ENCODE results near the gene DPYSL4. TPM values are rescaled to one million over a fixed set of nuclear protein-coding genes. Genes with fewer than 3 reads are reported as not detected.

DPYSL4 gene
- total and polyA plus RNA-seq, 4 experiments from 2014 or later: 0.21 to 1.8 (median 0.41) TPM

DNA sequence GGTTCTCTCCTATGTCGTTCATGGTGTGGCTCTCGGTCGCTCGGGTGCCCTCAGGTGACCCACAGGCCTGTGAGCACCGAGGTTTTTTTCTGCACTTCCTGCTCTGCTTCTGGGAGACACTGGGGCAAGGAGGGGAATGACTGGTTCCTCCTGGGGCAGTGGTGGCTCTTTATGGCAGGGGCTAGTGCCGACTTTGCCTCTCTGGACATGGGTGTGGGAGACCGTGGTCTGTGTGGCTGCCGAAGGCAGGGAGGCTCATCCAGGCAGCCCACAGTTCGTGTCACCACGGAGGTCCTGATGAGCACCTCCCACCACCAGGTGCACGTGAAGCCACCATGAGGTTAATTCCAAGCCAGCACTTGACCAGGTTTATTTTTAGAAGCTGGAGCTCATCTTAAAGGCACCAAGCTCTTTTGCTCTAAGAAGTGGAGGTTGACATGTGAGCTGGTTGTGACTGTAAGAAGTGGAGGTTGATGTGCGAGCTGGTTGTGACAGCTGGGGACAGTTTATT, 24.7 kb upstream of the DPYSL4 start:
- H3K4me1 Mint-ChIP-seq: peaks cover 19 to 51% (median 39%) of the 10 kb centered on the region in 4 donors
- peak overlapping the region; percentile 57 to 87 (median 78) for H3K4me3 Mint-ChIP-seq
- no peaks in the 10 kb centered on the region for H3K9me3 ChIP-seq (ENCODE audit: control insufficient read depth in 1 of 2, low read length in 2 of 2)
- peaks cover 32% of the 10 kb centered on the region for H3K4me1 ChIP-seq (ENCODE audit: insufficient read depth, low read length)
- ChIA-PET CTCF (ENCODE audit: partially characterized antibody) (interaction anchor here (1.3 kb wide), 1 partner anchor 19 kb away, joined by 3 read pairs; no protein-coding TSS in a partner anchor), POLR2A (ENCODE audit: partially characterized antibody) (no interaction called here)
- H3K27me3 Mint-ChIP-seq: no peaks in the 10 kb centered on the region
- peak overlapping the region; percentile 76 for H3K27ac ChIP-seq (ENCODE audit: low read depth, low read length)
- intact Hi-C loops (cut with micrococcal nuclease): loop anchor here (2.0 kb wide), 1 partner anchor 23 kb away; no protein-coding TSS in a partner anchor
- H3K27ac Mint-ChIP-seq: peak overlapping the region; percentile 95 to 100 (median 98)
- peak overlapping the region in 1 of 2 donors; percentile 25 for H3K4me3 ChIP-seq (ENCODE audit: low read length in 2 of 2)
- DNase-seq: peak; percentile 23 to 74 (median 37)
- H3K27me3 ChIP-seq (ENCODE audit: insufficient read depth, low read length): no peaks in the 10 kb centered on the region
- H3K36me3 Mint-ChIP-seq: no peaks in the 10 kb centered on the region
- peaks cover 0 to 9% (median 0%) of the 10 kb centered on the region in 8 donors for H3K9me3 Mint-ChIP-seq
- H3K36me3 ChIP-seq (ENCODE audit: insufficient read depth, low read length): no peaks in the 10 kb centered on the region

DNA sequence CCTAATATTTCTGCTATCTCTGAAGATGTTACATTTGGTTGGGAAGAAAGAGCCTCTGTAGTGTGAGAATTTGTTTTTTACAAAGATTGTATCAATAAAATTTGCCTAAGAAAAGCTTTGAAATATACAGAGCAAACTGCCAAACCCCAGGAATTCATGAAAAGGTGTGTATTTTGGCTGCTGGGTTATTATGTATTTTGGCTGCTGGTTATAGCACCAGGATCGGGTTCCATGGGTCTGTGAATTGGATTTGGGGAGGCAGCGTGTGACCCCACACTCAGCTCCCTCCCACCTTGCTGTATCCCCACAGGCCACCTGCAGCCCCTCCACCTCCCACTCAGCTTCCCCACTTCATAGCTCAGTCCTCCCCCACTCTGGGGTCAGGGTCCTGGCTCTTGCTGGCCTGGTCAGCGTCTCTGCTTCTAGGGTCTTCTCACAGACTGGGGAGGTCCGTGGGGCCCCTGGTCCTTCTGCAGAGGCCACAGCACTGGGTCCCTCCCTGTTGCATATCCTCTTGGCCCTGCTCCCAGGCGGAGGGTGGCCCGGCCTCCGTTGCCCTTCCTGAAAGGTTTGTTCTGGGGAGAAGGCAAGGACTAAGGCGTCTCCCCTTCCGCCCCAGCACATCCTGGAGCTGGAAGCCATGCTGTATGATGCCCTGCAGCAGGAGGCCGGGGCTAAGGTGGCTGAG, 24.0 kb upstream of the DPYSL4 start:
- peaks cover 0 to 9% (median 0%) of the 10 kb centered on the region in 8 donors for H3K9me3 Mint-ChIP-seq
- no peaks in the 10 kb centered on the region for H3K9me3 ChIP-seq (ENCODE audit: control insufficient read depth in 1 of 2, low read length in 2 of 2)
- H3K4me3 ChIP-seq (ENCODE audit: low read length in 2 of 2): no peak overlapping the region
- peak overlapping the region; percentile 95 to 100 (median 98) for H3K27ac Mint-ChIP-seq
- peak overlapping the region in 6 of 8 donors; percentile 41 to 85 (median 72) for H3K4me3 Mint-ChIP-seq
- peaks cover 19 to 49% (median 38%) of the 10 kb centered on the region in 4 donors for H3K4me1 Mint-ChIP-seq
- intact Hi-C loops (cut with micrococcal nuclease): loop anchor here (2.0 kb wide), 1 partner anchor 22 kb away; no protein-coding TSS in a partner anchor
- no peak for DNase-seq
- CTCF ChIA-PET (ENCODE audit: partially characterized antibody): interaction anchor here (0.8 to 1.3 kb wide), 2 partner anchors 17 to 20 kb away, joined by 3 read pairs; no protein-coding TSS in a partner anchor
- no peaks in the 10 kb centered on the region for H3K36me3 Mint-ChIP-seq
- H3K36me3 ChIP-seq (ENCODE audit: insufficient read depth, low read length): no peaks in the 10 kb centered on the region
- H3K27me3 ChIP-seq (ENCODE audit: insufficient read depth, low read length): no peaks in the 10 kb centered on the region
- peaks cover 32% of the 10 kb centered on the region for H3K4me1 ChIP-seq (ENCODE audit: insufficient read depth, low read length)
- POLR2A ChIA-PET (ENCODE audit: partially characterized antibody): no interaction called here
- H3K27ac ChIP-seq (ENCODE audit: low read depth, low read length): peak overlapping the region; percentile 76
- H3K27me3 Mint-ChIP-seq: no peaks in the 10 kb centered on the region

DNA sequence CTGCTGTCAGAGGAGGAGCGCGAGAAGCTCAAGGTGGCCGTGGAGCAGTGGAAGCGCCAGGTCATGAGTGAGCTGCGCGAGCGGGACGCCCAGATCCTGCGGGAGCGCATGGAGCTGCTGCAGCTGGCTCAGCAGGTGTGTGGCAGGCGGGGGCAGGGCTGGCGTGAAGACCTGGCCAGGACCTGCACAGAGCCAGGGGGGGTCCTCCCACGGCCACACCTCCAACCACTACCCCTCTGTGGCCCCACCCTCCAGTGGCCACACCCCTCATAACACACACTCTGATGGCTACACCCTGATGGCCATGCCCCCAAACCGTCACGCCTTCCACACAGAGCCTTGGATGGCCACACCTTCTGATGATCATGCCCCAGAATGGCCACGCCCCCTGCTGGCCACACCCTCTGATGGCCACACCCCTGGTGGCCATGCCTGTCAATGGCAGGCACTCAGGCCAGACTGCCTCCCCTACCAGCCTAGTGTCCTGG, 23.4 kb upstream of the DPYSL4 start:
- Histone ChIP-seq H3K9me3 (ENCODE audit: control insufficient read depth in 1 of 2, low read length in 2 of 2) (no peaks in the 10 kb centered on the region), H3K27me3 (ENCODE audit: insufficient read depth, low read length) (no peaks in the 10 kb centered on the region), H3K4me1 (ENCODE audit: insufficient read depth, low read length) (peaks cover 28% of the 10 kb centered on the region), H3K27ac (ENCODE audit: low read depth, low read length) (no peak overlapping the region), H3K4me3 (ENCODE audit: low read length in 2 of 2) (no peak overlapping the region), H3K36me3 (ENCODE audit: insufficient read depth, low read length) (no peaks in the 10 kb centered on the region)
- peak in 4 of 5 donors; percentile 32 to 64 (median 40) for DNase-seq
- Mint-ChIP-seq H3K36me3 (no peaks in the 10 kb centered on the region), H3K27ac (peak overlapping the region in 6 of 7 donors; percentile 17 to 99 (median 88)), H3K27me3 (no peaks in the 10 kb centered on the region), H3K4me3 (peak overlapping the region in 1 of 8 donors; percentile 54), H3K9me3 (peaks cover 0 to 9% (median 0%) of the 10 kb centered on the region in 8 donors), H3K4me1 (peaks cover 16 to 46% (median 34%) of the 10 kb centered on the region in 4 donors)
- ChIA-PET CTCF (ENCODE audit: partially characterized antibody) (interaction anchor here (0.8 kb wide), 1 partner anchor 18 kb away, joined by 3 read pairs; no protein-coding TSS in a partner anchor), POLR2A (ENCODE audit: partially characterized antibody) (no interaction called here)
- intact Hi-C loops (cut with micrococcal nuclease): loop anchor here (2.0 kb wide), 1 partner anchor 21 kb away; no protein-coding TSS in a partner anchor

DNA sequence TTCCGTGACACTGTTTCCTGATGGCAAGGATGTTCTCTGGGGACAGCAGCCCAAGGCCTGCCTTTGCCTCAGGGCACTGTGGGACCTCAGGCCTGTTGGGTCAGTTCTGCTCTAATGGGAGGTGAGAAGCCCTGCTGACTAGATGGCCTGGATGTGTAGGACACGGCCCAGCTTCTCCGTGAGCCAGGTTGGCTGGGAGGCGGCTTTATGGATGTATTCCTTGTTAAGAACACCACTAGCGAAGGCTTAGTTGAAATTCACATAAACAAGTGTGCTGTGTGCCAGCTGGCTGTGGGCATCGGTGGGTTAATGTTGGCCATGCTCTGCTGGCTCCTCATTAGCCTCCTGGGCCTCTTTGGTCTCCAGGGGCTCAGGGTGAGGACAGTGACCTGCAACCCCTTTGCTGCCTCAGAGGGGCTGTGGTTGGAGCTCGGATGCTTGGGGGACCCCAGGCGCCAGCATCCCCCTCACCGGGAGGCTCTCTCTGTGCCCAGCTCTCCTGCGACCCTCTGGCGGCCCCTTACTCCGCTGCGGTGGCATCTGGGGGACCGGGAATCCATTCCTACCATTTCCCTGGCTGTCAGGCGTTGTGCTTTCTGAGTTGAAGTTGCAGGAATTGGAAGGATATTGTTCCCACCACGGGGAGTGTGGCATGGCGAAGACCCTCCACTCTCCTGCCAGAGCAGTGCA, 22.8 kb upstream of the DPYSL4 start:
- Mint-ChIP-seq H3K27ac (peak overlapping the region; percentile 2 to 96 (median 81)), H3K4me3 (peak overlapping the region in 1 of 8 donors; percentile 54), H3K9me3 (peaks cover 0 to 9% (median 0%) of the 10 kb centered on the region in 8 donors), H3K4me1 (peaks cover 15 to 42% (median 29%) of the 10 kb centered on the region in 4 donors), H3K36me3 (no peaks in the 10 kb centered on the region), H3K27me3 (no peaks in the 10 kb centered on the region)
- Histone ChIP-seq H3K36me3 (ENCODE audit: insufficient read depth, low read length) (no peaks in the 10 kb centered on the region), H3K4me3 (ENCODE audit: low read length in 2 of 2) (no peak overlapping the region), H3K27me3 (ENCODE audit: insufficient read depth, low read length) (no peaks in the 10 kb centered on the region), H3K4me1 (ENCODE audit: insufficient read depth, low read length) (peaks cover 25% of the 10 kb centered on the region), H3K9me3 (ENCODE audit: control insufficient read depth in 1 of 2, low read length in 2 of 2) (no peaks in the 10 kb centered on the region), H3K27ac (ENCODE audit: low read depth, low read length) (no peak overlapping the region)
- no peak for DNase-seq
- ChIA-PET POLR2A (ENCODE audit: partially characterized antibody) (no interaction called here), CTCF (ENCODE audit: partially characterized antibody) (no interaction called here)
- intact Hi-C loops (cut with micrococcal nuclease): loop anchor here (2.0 kb wide), 1 partner anchor 21 kb away; no protein-coding TSS in a partner anchor

DNA sequence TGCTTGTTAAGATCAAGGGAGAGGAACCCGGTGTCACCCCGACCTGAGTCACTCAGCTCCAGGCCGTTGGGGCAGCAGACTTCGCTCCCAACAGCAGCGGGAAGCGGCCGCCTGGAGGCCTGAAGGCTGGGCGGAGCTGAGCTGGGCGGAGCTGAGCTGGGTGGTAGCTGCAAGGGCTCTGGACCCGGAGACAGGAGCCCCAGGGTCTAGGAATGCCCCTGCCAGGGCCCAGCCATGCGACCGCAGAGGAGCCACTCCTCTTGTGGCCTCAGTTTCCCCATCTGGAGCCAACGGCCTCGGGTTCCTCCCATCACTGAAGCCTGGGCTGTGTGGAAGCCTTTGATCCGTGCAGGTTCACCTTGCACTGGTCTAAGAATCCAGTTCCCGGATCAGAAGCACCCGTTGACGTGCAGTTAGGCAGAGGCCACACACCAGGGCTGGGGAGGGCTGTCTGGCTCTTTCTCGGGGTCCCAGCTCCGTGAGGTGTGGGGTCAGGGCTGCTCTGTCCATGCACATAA, 21.9 kb upstream of the DPYSL4 start:
- intact Hi-C loops (cut with micrococcal nuclease): no loop called here
- H3K4me3 ChIP-seq (ENCODE audit: low read length in 2 of 2): no peak overlapping the region
- peaks cover 0 to 3% (median 0%) of the 10 kb centered on the region in 8 donors for H3K9me3 Mint-ChIP-seq

DNA sequence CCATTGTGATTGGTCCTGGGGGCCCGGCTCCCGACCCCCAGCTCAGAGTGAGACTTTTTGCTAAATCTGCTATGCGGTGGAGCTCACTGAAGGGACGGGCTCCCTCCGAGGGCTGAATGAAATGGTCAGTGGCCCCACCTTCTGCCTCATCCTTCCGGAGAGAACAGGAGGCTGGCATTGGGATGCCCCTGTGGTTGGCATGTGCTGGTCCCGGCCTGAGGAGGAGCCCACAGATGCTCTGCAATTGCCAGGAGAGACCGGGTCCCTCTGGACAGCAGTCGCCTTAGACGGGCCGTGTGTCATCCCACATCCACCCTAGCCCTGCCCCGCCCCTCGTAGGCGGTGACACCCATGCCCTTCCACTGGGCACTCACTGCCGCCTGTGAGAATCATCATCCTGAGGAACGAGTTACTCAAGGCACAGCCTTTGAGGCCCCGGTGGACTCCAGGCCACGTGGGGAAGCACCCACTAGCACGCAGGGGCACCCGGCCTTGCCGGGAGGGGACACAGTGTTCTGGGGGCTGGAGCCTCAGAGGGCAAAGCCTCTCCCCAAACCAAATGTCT, 21.2 kb upstream of the DPYSL4 start:
- Mint-ChIP-seq H3K4me3 (no peak overlapping the region), H3K27me3 (no peaks in the 10 kb centered on the region), H3K4me1 (peaks cover 14 to 31% (median 21%) of the 10 kb centered on the region in 4 donors), H3K9me3 (peaks cover 0 to 3% (median 0%) of the 10 kb centered on the region in 8 donors), H3K27ac (no peak overlapping the region), H3K36me3 (no peaks in the 10 kb centered on the region)
- no peak overlapping the region for H3K4me3 ChIP-seq (ENCODE audit: low read length in 2 of 2)
- peaks cover 16% of the 10 kb centered on the region for H3K4me1 ChIP-seq (ENCODE audit: insufficient read depth, low read length)
- no peak for DNase-seq
- ChIA-PET CTCF (ENCODE audit: partially characterized antibody) (no interaction called here), POLR2A (ENCODE audit: partially characterized antibody) (no interaction called here)
- intact Hi-C loops (cut with micrococcal nuclease): no loop called here
- no peaks in the 10 kb centered on the region for H3K36me3 ChIP-seq (ENCODE audit: insufficient read depth, low read length)
- no peak overlapping the region for H3K27ac ChIP-seq (ENCODE audit: low read depth, low read length)
- no peaks in the 10 kb centered on the region for H3K9me3 ChIP-seq (ENCODE audit: control insufficient read depth in 1 of 2, low read length in 2 of 2)
- no peaks in the 10 kb centered on the region for H3K27me3 ChIP-seq (ENCODE audit: insufficient read depth, low read length)

More for the DNA sequence above, 21.9 kb upstream of the DPYSL4 start:
- Mint-ChIP-seq H3K4me1 (peaks cover 15 to 33% (median 22%) of the 10 kb centered on the region in 4 donors), H3K4me3 (no peak overlapping the region), H3K27me3 (no peaks in the 10 kb centered on the region), H3K36me3 (no peaks in the 10 kb centered on the region), H3K27ac (peak overlapping the region in 4 of 7 donors; percentile 21 to 75 (median 37))
- no peak overlapping the region for H3K27ac ChIP-seq (ENCODE audit: low read depth, low read length)
- no peaks in the 10 kb centered on the region for H3K36me3 ChIP-seq (ENCODE audit: insufficient read depth, low read length)
- ChIA-PET POLR2A (ENCODE audit: partially characterized antibody) (no interaction called here), CTCF (ENCODE audit: partially characterized antibody) (no interaction called here)
- H3K27me3 ChIP-seq (ENCODE audit: insufficient read depth, low read length): no peaks in the 10 kb centered on the region
- H3K9me3 ChIP-seq (ENCODE audit: control insufficient read depth in 1 of 2, low read length in 2 of 2): no peaks in the 10 kb centered on the region
- H3K4me1 ChIP-seq (ENCODE audit: insufficient read depth, low read length): peaks cover 16% of the 10 kb centered on the region
- no peak for DNase-seq
